Measurements from ENCODE around the gene STKLD1.

- TF ChIP-seq CTCF (conservative IDR thresholded peaks at IDR 0.05; ENCODE audit: low read depth, low read length) (no peak), EZH2 (IDR thresholded peaks at IDR 0.05; ENCODE audit: low read length, unreplicated experiment) (no peak), EZH2phosphoT487 (IDR thresholded peaks at IDR 0.05; ENCODE audit: borderline replicate concordance, low read length) (no peak)
Observed at GRCh38 chr9:133430244-133430643, 54.1 kb downstream of the STKLD1 start.
